Nephron progenitor cell (in vitro differentiated cells): Measurements from ENCODE around the gene SKIC3.

ENCODE experiments used
- DNase-seq: peaks from one replicate; pipeline ENCODE4 v3.0.0; 2021
- H3K27ac Mint-ChIP-seq: 2 replicates; pipeline ENCODE4 v1.8.0; 2021; ENCODE audit warnings: mild to moderate bottlenecking, moderate library complexity, mixed read lengths
- H3K27me3 Mint-ChIP-seq: 2 replicates; pipeline ENCODE4 v1.8.0; 2021; ENCODE audit warnings: mild to moderate bottlenecking, low read depth, mixed read lengths; ENCODE audit not compliant: poor library complexity
- H3K36me3 Mint-ChIP-seq: 2 replicates; pipeline ENCODE4 v1.8.0; 2021; ENCODE audit warnings: low read depth, mixed read lengths
- H3K4me1 Mint-ChIP-seq: 2 replicates; pipeline ENCODE4 v1.8.0; 2021; ENCODE audit warnings: mixed read lengths
- H3K4me3 Mint-ChIP-seq: 2 replicates; pipeline ENCODE4 v1.8.0; 2021; ENCODE audit warnings: mild to moderate bottlenecking, moderate library complexity, mixed read lengths
- H3K9me3 Mint-ChIP-seq: 2 replicates; pipeline ENCODE4 v1.8.0; 2021; ENCODE audit warnings: mild to moderate bottlenecking, moderate library complexity, mixed read lengths
- CTCF ChIP-seq: fragments of 200-600 bp; sonication (generic); IDR thresholded peaks from 2 replicates; pipeline ENCODE4 v1.5.0; 2021; ENCODE audit warnings: antibody characterized with exemption

SKIC3 gene

GRCh38 chr5:95543017-95543705, 11.6 kb downstream of the SKIC3 start:
- Mint-ChIP-seq H3K4me1 (peaks cover 21% of the 10 kb centered on the region), H3K36me3 (peaks cover 52% of the 10 kb centered on the region), H3K27me3 (no peaks in the 10 kb centered on the region), H3K27ac (no peak overlapping the region), H3K4me3 (no peak overlapping the region), H3K9me3 (no peaks in the 10 kb centered on the region)
- no peak for TF ChIP-seq CTCF
- no peak for DNase-seq

- no peak overlapping the region for H3K4me3 Mint-ChIP-seq
- no peak overlapping the region for H3K27ac Mint-ChIP-seq
- no peaks in the 10 kb centered on the region for H3K9me3 Mint-ChIP-seq
- DNase-seq, result no peak
- H3K27me3 Mint-ChIP-seq, result no peaks in the 10 kb centered on the region
- H3K36me3 Mint-ChIP-seq, result peaks cover 83% of the 10 kb centered on the region
- no peak for TF ChIP-seq CTCF
- H3K4me1 Mint-ChIP-seq, result peaks cover 12% of the 10 kb centered on the region
Measured at GRCh38 chr5:95537501-95537900, 17.3 kb downstream of the SKIC3 start.

GRCh38 chr5:95533761-95534160, 21.0 kb downstream of the SKIC3 start:
- no peak overlapping the region for H3K4me3 Mint-ChIP-seq
- no peaks in the 10 kb centered on the region for H3K27me3 Mint-ChIP-seq
- no peak for TF ChIP-seq CTCF
- peaks cover 7% of the 10 kb centered on the region for H3K4me1 Mint-ChIP-seq
- H3K9me3 Mint-ChIP-seq, result no peaks in the 10 kb centered on the region
- H3K27ac Mint-ChIP-seq, result no peak overlapping the region
- H3K36me3 Mint-ChIP-seq, result peaks cover 54% of the 10 kb centered on the region
- no peak for DNase-seq

GRCh38 chr5:95533106-95533505, 21.7 kb downstream of the SKIC3 start:
- Mint-ChIP-seq H3K9me3 (no peaks in the 10 kb centered on the region), H3K4me3 (no peak overlapping the region), H3K36me3 (peaks cover 55% of the 10 kb centered on the region), H3K4me1 (peaks cover 7% of the 10 kb centered on the region), H3K27me3 (no peaks in the 10 kb centered on the region), H3K27ac (no peak overlapping the region)
- TF ChIP-seq CTCF, result no peak
- no peak for DNase-seq

GRCh38 chr5:95532415-95532814, 22.4 kb downstream of the SKIC3 start:
- peaks cover 61% of the 10 kb centered on the region for H3K36me3 Mint-ChIP-seq
- no peaks in the 10 kb centered on the region for H3K9me3 Mint-ChIP-seq
- H3K27ac Mint-ChIP-seq, result no peak overlapping the region
- H3K4me1 Mint-ChIP-seq, result peaks cover 7% of the 10 kb centered on the region
- H3K27me3 Mint-ChIP-seq, result no peaks in the 10 kb centered on the region
- DNase-seq, result no peak
- no peak overlapping the region for H3K4me3 Mint-ChIP-seq
- TF ChIP-seq CTCF, result no peak

GRCh38 chr5:95531491-95531890, 23.3 kb downstream of the SKIC3 start:
- no peak overlapping the region for H3K27ac Mint-ChIP-seq
- no peaks in the 10 kb centered on the region for H3K9me3 Mint-ChIP-seq
- H3K4me1 Mint-ChIP-seq, result peaks cover 7% of the 10 kb centered on the region
- H3K27me3 Mint-ChIP-seq, result no peaks in the 10 kb centered on the region
- peaks cover 60% of the 10 kb centered on the region for H3K36me3 Mint-ChIP-seq
- TF ChIP-seq CTCF, result no peak
- no peak overlapping the region for H3K4me3 Mint-ChIP-seq
- no peak for DNase-seq
